Spleen (tissue), 11 donors: ENCODE data around the gene RANBP3L. TPM values are rescaled to one million over a fixed set of nuclear protein-coding genes. Genes with fewer than 3 reads are reported as not detected.

Experiments used
- DNase-seq: peaks from one replicate; pipeline ENCODE4 v3.0.0-alpha.2; 2020
- H3K27ac ChIP-seq, 8 donors: fragments of 200-600 bp; sonication (generic) in 7 of 8; 1 replicate in 4 of 8; 2 replicates in 4 of 8; pipeline versions ENCODE4 v1.5.0 to v1.8.0; 2016 to 2021; ENCODE audit warnings: inconsistent platforms in 4 of 8, mild to moderate bottlenecking in 4 of 8, moderate library complexity in 1 of 8
- H3K27me3 ChIP-seq, 7 donors: fragments of 200-600 bp; sonication (generic) in 6 of 7; replicated peaks in 1 of 7; 1 replicate in 4 of 7; 2 replicates in 3 of 7; pipeline versions ENCODE4 v1.5.0 to v1.8.0; 2016 to 2021; ENCODE audit warnings: inconsistent platforms in 3 of 7, mild to moderate bottlenecking in 1 of 7
- H3K36me3 ChIP-seq, 6 donors: fragments of 200-600 bp; sonication (generic) in 5 of 6; 1 replicate in 4 of 6; 2 replicates in 2 of 6; pipeline versions ENCODE4 v1.5.0 to v1.8.0; 2016 to 2021; ENCODE audit warnings: inconsistent platforms in 2 of 6
- H3K4me1 ChIP-seq, 6 donors: fragments of 200-600 bp; sonication (generic) in 5 of 6; 1 replicate in 3 of 6; 2 replicates in 3 of 6; pipeline versions ENCODE4 v1.5.0 to v1.8.0; 2016 to 2021; ENCODE audit warnings: inconsistent platforms in 3 of 6
- H3K4me3 ChIP-seq, 8 donors: fragments of 200-600 bp; sonication (generic) in 7 of 8; 1 replicate in 4 of 8; 2 replicates in 4 of 8; pipeline versions ENCODE4 v1.5.0 to v1.8.0; 2016 to 2021; ENCODE audit warnings: inconsistent platforms in 4 of 8, mild to moderate bottlenecking in 4 of 8, moderate library complexity in 2 of 8
- H3K9me3 ChIP-seq, 8 donors: fragments of 200-600 bp; sonication (generic) in 7 of 8; 1 replicate in 4 of 8; 2 replicates in 4 of 8; pipeline versions ENCODE4 v1.5.0 to v1.8.0; 2016 to 2021; ENCODE audit warnings: inconsistent platforms in 4 of 8
- POLR2A ChIP-seq, 3 donors: fragments of 450-650 bp; IDR thresholded peaks; one replicate each; pipeline ENCODE4 v1.5.1; 2017; ENCODE audit warnings: antibody characterized with exemption in 3 of 3, mild to moderate bottlenecking in 1 of 3
- POLR2AphosphoS5 ChIP-seq, 3 donors: sonication (generic); formaldehyde crosslinking; IDR thresholded peaks; one replicate each; pipeline ENCODE4 v1.5.1; 2017; ENCODE audit warnings: antibody characterized with exemption in 3 of 3
- WGBS, 5 donors: extraction: QIAGEN DNeasy Blood & Tissue Kit in 3 of 5; methylation state at CpG; one replicate each; pipeline versions ENCODE4 v1.1.5 to v1.1.7; 2013 to 2018; 5-methylcytosine and 5-hydroxymethylcytosine counted together
- intact Hi-C: fragments of 100-400 bp; cut with DNase I; formaldehyde crosslinking; loops from one replicate; pipeline ENCODE4 v1.15.0; 2023; ENCODE audit warnings: low total_unique reads
- polyA plus RNA-seq, 3 donors: library from polyadenylated mRNA; stranded (reverse); fragments of 200-250 nt; gene quantifications; one replicate each; pipeline ENCODE4 v1.2.1, GENCODE V29; 2013
- total RNA-seq, 7 donors: library from RNA; depleted of rRNA in 3 of 7; stranded (reverse); fragments of >200 nt in 3 of 7; fragmentation: NEBNext Ultra II Directional in 4 of 7; extraction: Animal tissue kit (Norgen Biotek cat#: 25700) in 4 of 7; gene quantifications; one replicate each; pipeline versions ENCODE4 v1.1.0 to v1.2.1, GENCODE V29; 2016 to 2021
- TF ChIP-seq, protein P1 (sequence below), 11 experiments: fragments of 200-600 bp in 7 of 11; fragments of 450-650 bp in 4 of 11; sonication (generic) in 4 of 11; IDR thresholded peaks in 8 of 11; conservative IDR thresholded peaks in 3 of 11; 1 replicate in 7 of 11; 2 replicates in 4 of 11; pipeline versions ENCODE4 v1.4.0 to v1.8.0; 2016 to 2021; ENCODE audit warnings: antibody characterized with exemption in 11 of 11, inconsistent platforms in 4 of 11, mild to moderate bottlenecking in 1 of 11
- donor health status: healthy with polysubstance abuse.
- donor health status: DM: no; HTN: no; CAD: no; lungs with moderate emphysema.
- donor health status: DM: no; HTN: no; CAD: no.
- donor health status: Bipolar disorder and iron deficiency.
- donor health status: healthy.
- donor health status: DM: no; HTN: no; CAD: no.
- donor health status: DM: yes; HTN: yes; CAD: no.

Gene RANBP3L
- total and polyA plus RNA-seq, 10 donors, result 0.02 to 0.97 (median 0.08) TPM; not detected in 6

- intact Hi-C loops, result loop anchor here (10.0 kb wide), 2 partner anchors 125 to 235 kb away; no protein-coding TSS in a partner anchor
- TF ChIP-seq POLR2AphosphoS5 (IDR thresholded peaks at IDR 0.05) (no peak), POLR2A (IDR thresholded peaks at IDR 0.05) (no peak)
- TF ChIP-seq, protein P1, sequence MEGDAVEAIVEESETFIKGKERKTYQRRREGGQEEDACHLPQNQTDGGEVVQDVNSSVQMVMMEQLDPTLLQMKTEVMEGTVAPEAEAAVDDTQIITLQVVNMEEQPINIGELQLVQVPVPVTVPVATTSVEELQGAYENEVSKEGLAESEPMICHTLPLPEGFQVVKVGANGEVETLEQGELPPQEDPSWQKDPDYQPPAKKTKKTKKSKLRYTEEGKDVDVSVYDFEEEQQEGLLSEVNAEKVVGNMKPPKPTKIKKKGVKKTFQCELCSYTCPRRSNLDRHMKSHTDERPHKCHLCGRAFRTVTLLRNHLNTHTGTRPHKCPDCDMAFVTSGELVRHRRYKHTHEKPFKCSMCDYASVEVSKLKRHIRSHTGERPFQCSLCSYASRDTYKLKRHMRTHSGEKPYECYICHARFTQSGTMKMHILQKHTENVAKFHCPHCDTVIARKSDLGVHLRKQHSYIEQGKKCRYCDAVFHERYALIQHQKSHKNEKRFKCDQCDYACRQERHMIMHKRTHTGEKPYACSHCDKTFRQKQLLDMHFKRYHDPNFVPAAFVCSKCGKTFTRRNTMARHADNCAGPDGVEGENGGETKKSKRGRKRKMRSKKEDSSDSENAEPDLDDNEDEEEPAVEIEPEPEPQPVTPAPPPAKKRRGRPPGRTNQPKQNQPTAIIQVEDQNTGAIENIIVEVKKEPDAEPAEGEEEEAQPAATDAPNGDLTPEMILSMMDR (IDR thresholded peaks at IDR 0.05 in 8 of 11, conservative IDR thresholded peaks at IDR 0.05 in 3 of 11), result no peak
- Histone ChIP-seq H3K27me3 (no peaks in the 10 kb centered on the region), H3K4me1 (no peaks in the 10 kb centered on the region), H3K27ac (no peak overlapping the region), H3K4me3 (no peak overlapping the region), H3K9me3 (no peaks in the 10 kb centered on the region), H3K36me3 (no peaks in the 10 kb centered on the region)
- DNase-seq, result no peak
Observed at GRCh38 chr5:36269478-36269877, 32.2 kb downstream of the RANBP3L start.

DNA sequence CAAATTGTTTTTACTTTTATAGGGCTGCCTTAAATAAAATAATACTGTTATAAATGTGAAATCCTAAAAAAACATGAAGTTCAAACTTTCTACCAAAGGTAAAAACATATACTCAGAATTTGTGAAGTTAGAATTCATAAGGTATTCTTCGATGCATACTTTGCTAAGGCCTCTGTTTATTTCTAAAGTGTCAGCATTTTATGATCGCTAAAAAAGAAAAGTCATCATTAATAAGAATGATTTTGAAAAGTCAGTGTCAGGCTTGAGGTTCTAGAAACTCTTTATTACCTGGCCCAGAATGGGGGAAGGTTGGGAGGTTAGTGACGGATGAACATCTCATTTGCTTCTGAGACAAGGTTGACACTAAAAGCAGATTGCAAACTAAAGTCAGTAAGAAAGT, 33.8 kb downstream of the RANBP3L start:
- Histone ChIP-seq H3K9me3 (no peaks in the 10 kb centered on the region), H3K36me3 (no peaks in the 10 kb centered on the region), H3K4me1 (no peaks in the 10 kb centered on the region), H3K27me3 (no peaks in the 10 kb centered on the region), H3K4me3 (no peak overlapping the region), H3K27ac (no peak overlapping the region)
- 93 to 96% (median 95%) methylated on average over 3 of the region's 3 CpGs for WGBS, 5 donors
- no peak for DNase-seq
- intact Hi-C loops, result loop anchor here (10.0 kb wide), 2 partner anchors 127 to 237 kb away; no protein-coding TSS in a partner anchor
- no peak for TF ChIP-seq POLR2A (IDR thresholded peaks at IDR 0.05)
- no peak for TF ChIP-seq POLR2AphosphoS5 (IDR thresholded peaks at IDR 0.05)
- TF ChIP-seq, protein P1 (IDR thresholded peaks at IDR 0.05 in 8 of 11, conservative IDR thresholded peaks at IDR 0.05 in 3 of 11), result no peak

DNA sequence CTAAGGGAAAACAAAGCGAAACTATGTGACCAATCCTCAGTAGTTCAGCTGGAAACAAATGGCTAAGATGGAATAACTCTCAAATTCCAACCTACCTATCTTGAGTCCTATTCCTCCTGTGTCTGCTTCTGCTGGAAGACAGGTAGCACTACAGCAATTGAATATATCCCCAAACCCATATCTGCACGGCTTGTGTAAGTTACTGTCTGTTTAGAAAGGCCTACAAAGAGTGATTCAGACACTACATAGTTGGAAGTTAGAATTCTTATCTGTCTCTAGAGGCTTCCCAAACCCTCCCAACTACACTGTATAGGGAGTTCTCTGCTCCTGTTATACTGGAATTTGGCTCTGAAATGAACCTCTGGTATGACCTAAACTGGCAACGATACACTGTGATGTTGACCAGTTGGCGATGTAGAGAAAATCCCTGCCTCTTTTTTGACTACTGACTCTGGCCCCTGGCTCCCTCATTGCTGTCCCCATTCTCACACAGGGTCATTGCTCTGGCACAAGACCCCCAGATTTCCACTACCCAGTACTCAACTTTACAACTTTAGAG, 37.4 kb downstream of the RANBP3L start:
- Histone ChIP-seq H3K4me3 (no peak overlapping the region), H3K27me3 (peaks cover 0 to 5% (median 0%) of the 10 kb centered on the region in 7 donors), H3K27ac (no peak overlapping the region), H3K4me1 (no peaks in the 10 kb centered on the region), H3K36me3 (no peaks in the 10 kb centered on the region), H3K9me3 (no peaks in the 10 kb centered on the region)
- 92 to 95% (median 93%) methylated on average over 4 of the region's 4 CpGs for WGBS, 5 donors
- TF ChIP-seq POLR2AphosphoS5 (IDR thresholded peaks at IDR 0.05), result no peak
- no peak for TF ChIP-seq POLR2A (IDR thresholded peaks at IDR 0.05)
- no peak for DNase-seq
- intact Hi-C loops, result loop anchor here (10.0 kb wide), 2 partner anchors 131 to 241 kb away; no protein-coding TSS in a partner anchor

GRCh38 chr5:36261186-36261585, 40.5 kb downstream of the RANBP3L start:
- no peak overlapping the region for H3K27ac ChIP-seq
- peaks cover 0 to 7% (median 0%) of the 10 kb centered on the region in 7 donors for H3K27me3 ChIP-seq
- 82 to 94% (median 87%) methylated on average over 6 of the region's 6 CpGs for WGBS, 5 donors
- no peaks in the 10 kb centered on the region for H3K4me1 ChIP-seq
- H3K4me3 ChIP-seq, result no peak overlapping the region
- no peaks in the 10 kb centered on the region for H3K36me3 ChIP-seq
- intact Hi-C loops, result loop anchor here (10.0 kb wide), 2 partner anchors 134 to 244 kb away; no protein-coding TSS in a partner anchor
- no peaks in the 10 kb centered on the region for H3K9me3 ChIP-seq
- no peak for DNase-seq
- no peak for TF ChIP-seq POLR2A (IDR thresholded peaks at IDR 0.05)
- no peak for TF ChIP-seq POLR2AphosphoS5 (IDR thresholded peaks at IDR 0.05)
- TF ChIP-seq, protein P1 (IDR thresholded peaks at IDR 0.05 in 8 of 11, conservative IDR thresholded peaks at IDR 0.05 in 3 of 11), result no peak
